K562 treated with DMSO at 1 percent for 12 hours (cell line): ENCODE results near the gene ABCA4. TPM values are rescaled to one million over a fixed set of nuclear protein-coding genes. Genes with fewer than 3 reads are reported as not detected.

Experiments used
- total RNA-seq: library from RNA; unstranded; fragments of 300-600 nt; gene quantifications from 2 replicates; pipeline ENCODE4 v1.2.3, GENCODE V29; 2022; ENCODE audit not compliant: insufficient read depth

The ABCA4 gene
- total RNA-seq: not detected in 2 replicates

DNA sequence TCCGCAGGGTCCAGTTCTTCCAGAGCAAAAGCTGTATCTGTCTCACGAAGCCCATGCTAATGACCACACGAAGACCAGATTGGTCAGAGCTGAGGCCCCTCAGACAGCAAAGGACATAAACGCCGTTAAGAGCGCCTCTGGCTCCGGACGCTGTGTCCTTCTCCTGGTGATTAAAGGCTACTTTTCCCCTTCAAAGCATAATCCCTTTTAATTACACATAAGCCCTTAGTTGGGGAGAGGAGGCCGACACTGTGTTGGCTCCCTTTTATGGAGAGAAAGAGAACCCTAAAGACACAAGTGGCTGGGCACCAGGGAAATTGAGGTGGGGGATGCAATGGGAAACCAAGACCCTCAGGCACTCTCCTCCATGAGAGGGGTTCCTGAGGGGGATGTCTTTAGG lies at the start of gene ABCA4:
ABCA4 (minus strand) TSS at position 158 of the 400 bp plus-strand sequence; CDS start at position 55, 103 bp downstream.

Other genes with a start within 250 kb of the ABCA4 start
- 23.8 and 25.1 TPM in 2 replicates for gene DNTTIP2, start 241.9 kb downstream of the ABCA4 start, total RNA-seq
- 15.4 and 42.3 TPM in 2 replicates for gene GCLM, start 211.7 kb downstream of the ABCA4 start, total RNA-seq
- gene ARHGAP29, start 116.4 kb upstream of the ABCA4 start, total RNA-seq: not detected in 2 replicates